Heart left ventricle (tissue), 16 donors: ENCODE data around the gene STK11. TPM values are rescaled to one million over a fixed set of nuclear protein-coding genes. Genes with fewer than 3 reads are reported as not detected.
A peak's percentile ranks its signal among the peaks of the same experiment; 100 is the strongest.

Source experiments
- ATAC-seq, 4 donors: fragments of 200-7000 bp; cut with Tn5 transposase; one replicate each; pipeline ENCODE4 v1.9.1; 2020 to 2022; ENCODE audit warnings: moderate library complexity in 4 of 4, mild to moderate bottlenecking in 3 of 4, moderate number of reproducible peaks in 1 of 4
- DNase-seq, 5 donors: peaks; one replicate each; pipeline ENCODE4 v3.0.0-alpha.2; 2020
- H3K27ac ChIP-seq, 12 donors: fragments of 200-600 bp; sonication (generic) in 4 of 12; one replicate each; pipeline versions ENCODE4 v1.5.0 to v1.8.0; 2016 to 2022; ENCODE audit warnings: mild to moderate bottlenecking in 2 of 12
- H3K27me3 ChIP-seq, 9 donors: fragments of 200-600 bp; sonication (generic) in 2 of 9; one replicate each; pipeline versions ENCODE4 v1.5.1 to v1.8.0; 2016 to 2022; ENCODE audit warnings: mild to moderate bottlenecking in 3 of 9
- H3K36me3 ChIP-seq, 9 donors: fragments of 200-600 bp; sonication (generic) in 2 of 9; one replicate each; pipeline versions ENCODE4 v1.5.0 to v1.8.0; 2018 to 2022; ENCODE audit warnings: mild to moderate bottlenecking in 2 of 9
- H3K4me1 ChIP-seq, 12 donors: fragments of 200-600 bp; sonication (generic) in 4 of 12; one replicate each; pipeline versions ENCODE4 v1.5.0 to v1.8.0; 2016 to 2022; ENCODE audit warnings: mild to moderate bottlenecking in 3 of 12
- H3K4me3 ChIP-seq, 12 donors: fragments of 200-600 bp; sonication (generic) in 4 of 12; one replicate each; pipeline versions ENCODE4 v1.5.0 to v1.8.0; 2017 to 2022; ENCODE audit warnings: mild to moderate bottlenecking in 9 of 12, moderate library complexity in 4 of 12
- H3K9me3 ChIP-seq, 12 donors: fragments of 200-600 bp; sonication (generic) in 4 of 12; one replicate each; pipeline versions ENCODE4 v1.5.0 to v1.8.0; 2016 to 2022; ENCODE audit warnings: mild to moderate bottlenecking in 1 of 12
- CTCF ChIP-seq, 12 donors: fragments of 200-600 bp; sonication (generic) in 4 of 12; IDR thresholded peaks; one replicate each; pipeline versions ENCODE4 v1.5.0 to v1.8.0; 2018 to 2022; ENCODE audit warnings: antibody characterized with exemption in 12 of 12, mild to moderate bottlenecking in 5 of 12
- POLR2A ChIP-seq, 2 donors: fragments of 450-650 bp; IDR thresholded peaks; one replicate each; pipeline ENCODE4 v1.6.1; 2017; ENCODE audit warnings: antibody characterized with exemption in 2 of 2, mild to moderate bottlenecking in 2 of 2, moderate library complexity in 2 of 2
- WGBS, 4 donors: extraction: QIAGEN DNeasy Blood & Tissue Kit in 2 of 4; methylation state at CpG; one replicate each; pipeline versions ENCODE4 v1.1.5 to v1.1.7; 2013 to 2018; 5-methylcytosine and 5-hydroxymethylcytosine counted together
- intact Hi-C, 10 donors: fragments of 100-400 bp; cut with DNase I; formaldehyde crosslinking; loops; one replicate each; pipeline versions ENCODE4 v1.11.1 to v1.14.2; 2022
- long read RNA-seq, 3 donors: library from polyadenylated mRNA; unstranded; transcript quantifications; one replicate each; pipeline ENCODE4 v2.0.0, GENCODE V29; 2020 to 2021
- polyA plus RNA-seq, 2 donors: library from polyadenylated mRNA; stranded (reverse); fragments of 200-250 nt; gene quantifications; one replicate each; pipeline ENCODE4 v1.2.3, GENCODE V29; 2013
- total RNA-seq, 9 donors: library from RNA; depleted of rRNA in 2 of 9; stranded (reverse); fragments of >200 nt in 2 of 9; fragmentation: NEBNext Ultra II Directional in 3 of 9; extraction: Animal tissue kit (Norgen Biotek cat#: 25700) in 3 of 9; gene quantifications; one replicate each; pipeline versions ENCODE4 v1.1.0 to v1.2.4, GENCODE V29; 2016 to 2023
- donor health status: ischemic (EF 13 %, LVEDD 7.1; RV severe dilation, severe dysfunction).
- donor health status: healthy with polysubstance abuse.
- donor health status: DM: no; HTN: yes; CAD: no.
- donor health status: DM: no; HTN: no; CAD: no.
- donor health status: ischemic (EF 25% LVEDD 6.9; RV normal size, moderate dysfunction).
- donor health status: ischemic (EF 25% LVEDD 5.7; RV mildly dilated, moderate dysfunction).
- donor health status: healthy.
- donor health status: DM: yes; HTN: yes; CAD: no.
- donor health status: ischemic (EF 35%, LVEDD 5.7; RV mildly dilated, moderate dysfunction).
- donor health status: nonischemic (EF 11% LVEDD 7.7; RV severe dilation, severe dysfunction).
- donor health status: DM: yes; HTN: yes; CAD: no.
- donor health status: PGD.
- donor health status: ischemic (EF 29% LVEDD 5.4; RV normal size, mild dysfunction).
- donor health status: nonischemic (EF 23%, LVEDD 6.1; RV moderate dilation, normal function).

STK11 gene
- total RNA-seq (10 to 100 TPM; 44.7 to 92.0 (median 50.7) TPM), polyA plus RNA-seq (10 to 100 TPM; 49.1 to 56.4 TPM)
- long read RNA-seq, donor 1, transcript STK11-201 (10 exons, 2,611 nt) = major isoform, 187 of 221 reads
- long read RNA-seq, donor 1, partial matches to known transcripts = 13 of 221 reads
- long read RNA-seq, donor 1, other reads (novel, unspliced or antisense) = 21 of 221 reads
- long read RNA-seq, donor 2, partial matches to known transcripts = 1 of 4 reads
- long read RNA-seq, donor 2, other reads (novel, unspliced or antisense) = 1 of 4 reads
- long read RNA-seq, donor 3, transcript STK11-201 (10 exons, 2,611 nt) = major isoform, 191 of 228 reads
- long read RNA-seq, donor 3, partial matches to known transcripts = 16 of 228 reads
- long read RNA-seq, donor 3, other reads (novel, unspliced or antisense) = 21 of 228 reads

- no peaks in the 10 kb centered on the region for H3K9me3 ChIP-seq
- peak within 1 kb of the TSS; percentile 61 to 88 (median 78) for H3K4me3 ChIP-seq
- peaks cover 0 to 62% (median 36%) of the 10 kb centered on the region in 12 donors for H3K4me1 ChIP-seq
- H3K36me3 ChIP-seq = peaks cover 0 to 11% (median 0%) of the 10 kb centered on the region in 9 donors
- peak; percentile 99 to 100 (median 100) for DNase-seq
- no peak for TF ChIP-seq CTCF (IDR thresholded peaks at IDR 0.05)
- TF ChIP-seq POLR2A (IDR thresholded peaks at IDR 0.05) = peak; percentile 22 to 77
- H3K27ac ChIP-seq = peak within 1 kb of the TSS; percentile 41 to 96 (median 89)
- no peaks in the 10 kb centered on the region for H3K27me3 ChIP-seq
- intact Hi-C loops = no loop called here
- WGBS, 4 donors = 3 to 10% (median 6%) methylated on average over 37 to 114 of the region's 114 CpGs
- peak; percentile 91 to 94 (median 92) for ATAC-seq
Measured at GRCh38 chr19:1205114-1206099, at the start of gene STK11. STK11 (plus strand) TSS chr19:1205778; CDS start chr19:1206914, 1,136 bp downstream.

GRCh38 chr19:1156305-1156801, 49.2 kb upstream of the STK11 start:
- no peak for ATAC-seq
- no peak for TF ChIP-seq POLR2A (IDR thresholded peaks at IDR 0.05)
- no peak for TF ChIP-seq CTCF (IDR thresholded peaks at IDR 0.05)
- Histone ChIP-seq H3K36me3 (peaks cover 0 to 31% (median 6%) of the 10 kb centered on the region in 9 donors), H3K4me1 (peaks cover 11 to 49% (median 38%) of the 10 kb centered on the region in 12 donors), H3K27ac (peak overlapping the region in 5 of 12 donors; percentile 74 to 98 (median 84)), H3K9me3 (no peaks in the 10 kb centered on the region), H3K4me3 (no peak overlapping the region), H3K27me3 (no peaks in the 10 kb centered on the region)
- intact Hi-C loops = no loop called here
- WGBS, 4 donors = 91 to 94% (median 93%) methylated on average over 23 to 24 of the region's 24 CpGs
- peak in 1 of 5 donors; percentile 13 for DNase-seq

GRCh38 chr19:1156830-1157615, 48.6 kb upstream of the STK11 start:
- Histone ChIP-seq H3K9me3 (no peaks in the 10 kb centered on the region), H3K4me3 (no peak overlapping the region), H3K36me3 (peaks cover 0 to 24% (median 6%) of the 10 kb centered on the region in 9 donors), H3K4me1 (peaks cover 6 to 48% (median 33%) of the 10 kb centered on the region in 12 donors), H3K27me3 (no peaks in the 10 kb centered on the region), H3K27ac (no peak overlapping the region)
- WGBS, 4 donors = 91 to 96% (median 94%) methylated on average over 44 to 46 of the region's 46 CpGs
- intact Hi-C loops = no loop called here
- TF ChIP-seq POLR2A (IDR thresholded peaks at IDR 0.05) (no peak), CTCF (IDR thresholded peaks at IDR 0.05) (no peak)
- ATAC-seq (no peak), DNase-seq (peak in 1 of 5 donors; percentile 22)
